SK-N-SH (cell line): ENCODE data around the gene BTBD10. TPM values are rescaled to one million over a fixed set of nuclear protein-coding genes. Genes with fewer than 3 reads are reported as not detected.

Experiments used
- CTCF ChIA-PET: fragments of 300-600, 350-600 bp; formaldehyde crosslinking; extraction: SDS; loops from one replicate; lab custom pipeline; 2021; lab: Yijun Ruan, JAX
- POLR2A ChIA-PET: fragments of 350-600 bp; sonication (Branson Sonifier 250); formaldehyde crosslinking; extraction: SDS; loops from one replicate; lab custom pipeline; 2020; ENCODE audit warnings: antibody characterized with exemption, inconsistent platforms; lab: Yijun Ruan, JAX
- DNase-seq: peaks from one replicate; pipeline ENCODE4 v3.0.0; 2012
- H2AFZ ChIP-seq: fragments of 200-600 bp; sonication (generic); 2 replicates; pipeline ENCODE4 v1.8.1; 2016; ENCODE audit warnings: antibody characterized with exemption, mild to moderate bottlenecking, low read depth
- H3F3A ChIP-seq: fragments of 200-600 bp; sonication (generic); replicated peaks from 2 replicates; pipeline ENCODE3; 2016; ENCODE audit warnings: antibody characterized with exemption, mild to moderate bottlenecking; ENCODE audit not compliant: insufficient read depth
- H3K27ac ChIP-seq, 2 experiments: fragments of 200-500 bp in 1 of 2; fragments of 200-600 bp in 1 of 2; sonication (Bioruptor generic) in 1 of 2; sonication (generic), shearing (Covaris generic) in 1 of 2; 2 replicates each; pipeline versions ENCODE4 v1.5.1 to v1.6.1; 2014 to 2016; ENCODE audit warnings: low read depth in 2 of 2, inconsistent platforms in 1 of 2, low read length in 1 of 2, mild to moderate bottlenecking in 1 of 2, mixed read lengths in 1 of 2
- H3K27me3 ChIP-seq: fragments of 200-600 bp; sonication (generic), shearing (Covaris generic); 2 replicates; pipeline ENCODE4 v1.6.1; 2016; ENCODE audit warnings: mixed run types; ENCODE audit not compliant: insufficient read depth
- H3K36me3 ChIP-seq, 2 experiments: fragments of 200-500 bp in 1 of 2; fragments of 200-600 bp in 1 of 2; sonication (Bioruptor generic) in 1 of 2; sonication (generic) in 1 of 2; replicated peaks in 1 of 2; 2 replicates each; pipeline versions ENCODE3 to v1.5.1; 2014 to 2016; ENCODE audit warnings: low read length in 1 of 2, mild to moderate bottlenecking in 1 of 2; ENCODE audit not compliant: insufficient read depth in 2 of 2, control insufficient read depth in 1 of 2
- H3K4me1 ChIP-seq, 2 experiments: fragments of 200-500 bp in 1 of 2; fragments of 200-600 bp in 1 of 2; sonication (Bioruptor generic) in 1 of 2; sonication (generic), shearing (Covaris generic) in 1 of 2; 2 replicates each; pipeline versions ENCODE4 v1.5.1 to v1.6.1; 2014 to 2016; ENCODE audit warnings: low read depth in 1 of 2, low read length in 1 of 2, mixed run types in 1 of 2; ENCODE audit not compliant: insufficient read depth in 2 of 2, control insufficient read depth in 1 of 2
- H3K4me2 ChIP-seq: fragments of 200-600 bp; sonication (generic), shearing (Covaris generic); 2 replicates; pipeline ENCODE4 v1.6.1; 2017; ENCODE audit warnings: mixed run types
- H3K4me3 ChIP-seq, 2 experiments: fragments of 200-500 bp in 1 of 2; fragments of 200-600 bp in 1 of 2; sonication (Bioruptor generic) in 1 of 2; sonication (generic), shearing (Covaris generic) in 1 of 2; 2 replicates each; pipeline versions ENCODE4 v1.5.1 to v1.8.1; 2014 to 2016; ENCODE audit warnings: low read depth in 2 of 2, inconsistent platforms in 1 of 2, low read length in 1 of 2, mild to moderate bottlenecking in 1 of 2, mixed read lengths in 1 of 2, moderate library complexity in 1 of 2
- H3K79me2 ChIP-seq: fragments of 200-600 bp; sonication (generic); 2 replicates; pipeline ENCODE4 v1.8.1; 2017; ENCODE audit warnings: mild to moderate bottlenecking; ENCODE audit not compliant: insufficient read depth
- H3K9ac ChIP-seq: fragments of 200-600 bp; sonication (generic); 2 replicates; pipeline ENCODE4 v1.6.1; 2017; ENCODE audit warnings: mixed run types
- H3K9me2 ChIP-seq: fragments of 200-600 bp; sonication (generic); 2 replicates; pipeline ENCODE4 v1.6.1; 2017; ENCODE audit warnings: mixed run types
- H3K9me3 ChIP-seq: fragments of 200-600 bp; sonication (generic); 2 replicates; pipeline ENCODE4 v1.6.1; 2017; ENCODE audit warnings: mixed run types, mild to moderate bottlenecking, moderate library complexity
- H4K20me1 ChIP-seq: fragments of 200-600 bp; sonication (generic); 2 replicates; pipeline ENCODE4 v1.6.1; 2017; ENCODE audit warnings: mild to moderate bottlenecking, mixed run types; ENCODE audit not compliant: insufficient read depth
- CTCF ChIP-seq: fragments of 200-600 bp; sonication (generic); IDR thresholded peaks from 2 replicates; pipeline ENCODE4 v1.6.1; 2017; ENCODE audit warnings: antibody characterized with exemption, mild to moderate bottlenecking, moderate library complexity
- FOXJ3 ChIP-seq: sonication (generic); formaldehyde crosslinking; IDR thresholded peaks from 2 replicates; pipeline ENCODE4 v1.5.1; 2020; ENCODE audit warnings: mild to moderate bottlenecking, missing genetic modification reagents
- GABPA ChIP-seq: IDR thresholded peaks from 2 replicates; pipeline ENCODE4 v1.4.0; 2012; ENCODE audit warnings: low read depth, mild to moderate bottlenecking
- NRF1 ChIP-seq: IDR thresholded peaks from 2 replicates; pipeline ENCODE4 v1.6.1; 2012; ENCODE audit warnings: low read depth, mild to moderate bottlenecking, low read length
- PBX3 ChIP-seq: IDR thresholded peaks from 2 replicates; pipeline ENCODE4; 2012
- RAD21 ChIP-seq: IDR thresholded peaks from 2 replicates; pipeline ENCODE4 v1.6.1; 2012; ENCODE audit warnings: mild to moderate bottlenecking, low read length
- REST ChIP-seq: IDR thresholded peaks from 2 replicates; pipeline ENCODE4 v1.6.1; 2012; ENCODE audit warnings: mild to moderate bottlenecking, low read depth, low read length, moderate library complexity
- RXRA ChIP-seq: IDR thresholded peaks from 2 replicates; pipeline ENCODE4 v1.4.0; 2012; ENCODE audit warnings: low read depth, mild to moderate bottlenecking, borderline replicate concordance
- TCF12 ChIP-seq: IDR thresholded peaks from 2 replicates; pipeline ENCODE4 v1.4.0; 2012
- YY1 ChIP-seq: IDR thresholded peaks from 2 replicates; pipeline ENCODE4 v1.4.0; 2012; ENCODE audit warnings: low read depth, mild to moderate bottlenecking
- ZBTB33 ChIP-seq: IDR thresholded peaks from 2 replicates; pipeline ENCODE4 v1.4.0; 2012; ENCODE audit warnings: low read depth, borderline replicate concordance
- WGBS: methylation state at CpG from one replicate; pipeline ENCODE4 v1.1.6; 2017; ENCODE audit warnings: low lambda C conversion rate; 5-methylcytosine and 5-hydroxymethylcytosine counted together
- polyA plus RNA-seq, 3 experiments: library from polyadenylated mRNA; depleted of rRNA; stranded (reverse); fragments of >200 nt; gene quantifications; 2 replicates each; pipeline ENCODE4 v1.2.3, GENCODE V29; 2012

BTBD10 gene
- polyA plus RNA-seq, 1 of the 3 experiments (the other 2 are of a cell fraction): 23.0 TPM

GRCh38 chr11:13486926-13487660 is 24.1 kb upstream of the BTBD10 start:
- ChIA-PET CTCF (interaction anchor here (1.4 to 2.4 kb wide), 2 partner anchors 20 to 22 kb away, joined by 4 to 13 read pairs; no protein-coding TSS in a partner anchor), POLR2A (no interaction called here)
- no peak for DNase-seq
- Histone ChIP-seq H4K20me1 (no peaks in the 10 kb centered on the region), H3K27me3 (no peaks in the 10 kb centered on the region), H3K4me1 (no peaks in the 10 kb centered on the region; a peak in 1 of 4 replicates), H3K36me3 (no peaks in the 10 kb centered on the region), H3K9me2 (no peaks in the 10 kb centered on the region), H3K9ac (no peak overlapping the region), H3K27ac (no peak overlapping the region), H2AFZ (no peak overlapping the region), H3K4me2 (no peak overlapping the region), H3K4me3 (no peak overlapping the region), H3K9me3 (peaks cover 4% of the 10 kb centered on the region; the same call in 1 of the 2 replicates), H3K79me2 (no peaks in the 10 kb centered on the region), H3F3A (no peaks in the 10 kb centered on the region)
- 49% methylated on average over 18 of the region's 26 CpGs for whole genome bisulfite sequencing
- no peak for TF ChIP-seq YY1
- no peak for TF ChIP-seq TCF12
- TF ChIP-seq GABPA: no peak
- TF ChIP-seq ZBTB33: no peak
- no peak for TF ChIP-seq NRF1
- TF ChIP-seq REST: no peak
- TF ChIP-seq CTCF: peak; percentile 43
- no peak for TF ChIP-seq RXRA
- TF ChIP-seq RAD21: 0 out of 2 replicates have a peak, but pooled peaks have one; percentile 5
- TF ChIP-seq PBX3: no peak
- TF ChIP-seq FOXJ3: no peak
